DMS 273 (cell line): ENCODE measurements around the gene ICA1L.
A peak's percentile ranks its signal among the peaks of the same experiment; 100 is the strongest.
"Not testable (repeated sequence)": the region's sequence is repeated elsewhere in the genome, so short reads cannot be mapped to it uniquely, and the experiment has no call there.

Source experiments
- DNase-seq: peaks from one replicate; lab custom pipeline; 2025; ENCODE audit not compliant: unreplicated experiment; lab: John Stamatoyannopoulos, UW

The ICA1L gene

GRCh38 chr2:202847693-202848524 lies 23.7 kb downstream of the ICA1L start:
- DNase-seq = no peak

GRCh38 chr2:202844656-202845055 lies 26.9 kb downstream of the ICA1L start:
- DNase-seq = no peak

- DNase-seq = no peak
These were observed 28.9 kb downstream of the ICA1L start for GRCh38 chr2:202842690-202843089.

- DNase-seq = peak; percentile 25
These were observed 30.3 kb downstream of the ICA1L start for GRCh38 chr2:202841090-202841867.

GRCh38 chr2:202831242-202832220 lies 40.0 kb downstream of the ICA1L start:
- DNase-seq = peak; percentile 83

GRCh38 chr2:202824901-202825300 lies 46.7 kb downstream of the ICA1L start:
- DNase-seq = no peak

- DNase-seq = peak; percentile 55
These were observed 49.2 kb downstream of the ICA1L start for GRCh38 chr2:202822411-202822810.

GRCh38 chr2:202821206-202822160 lies 50.1 kb downstream of the ICA1L start:
- DNase-seq = peak; percentile 84

GRCh38 chr2:202818321-202818720 lies 53.2 kb downstream of the ICA1L start:
- no peak for DNase-seq

- DNase-seq = no peak
These were observed 53.8 kb downstream of the ICA1L start for GRCh38 chr2:202817771-202818170.

GRCh38 chr2:202815548-202816360 lies 55.8 kb downstream of the ICA1L start:
- DNase-seq = no peak

- DNase-seq = no peak
These were observed 57.3 kb downstream of the ICA1L start for GRCh38 chr2:202814226-202814625.

- DNase-seq = no peak
These were observed 58.2 kb downstream of the ICA1L start for GRCh38 chr2:202813387-202813786.

- DNase-seq = no peak
These were observed 62.8 kb downstream of the ICA1L start for GRCh38 chr2:202808754-202809153.

GRCh38 chr2:202807431-202808138 lies 64.0 kb downstream of the ICA1L start:
- peak; percentile 77 for DNase-seq

GRCh38 chr2:202805911-202806310 lies 65.7 kb downstream of the ICA1L start:
- DNase-seq = not testable (repeated sequence)

- DNase-seq = no peak
These were observed 73.6 kb downstream of the ICA1L start for GRCh38 chr2:202797944-202798343.

- no peak for DNase-seq
These were observed 80.9 kb downstream of the ICA1L start for GRCh38 chr2:202790676-202791075.
